HG03039 (cell line): Measurements from ENCODE around the gene EFCAB6.
"Not testable (repeated sequence)": the region's sequence is repeated elsewhere in the genome, so short reads cannot be mapped to it uniquely, and the experiment has no call there.

Experiments
- ATAC-seq: cut with Tn5 transposase; IDR thresholded peaks from one replicate; pipeline ENCODE4 v1.9.1; 2021; ENCODE audit warnings: mild to moderate bottlenecking, moderate library complexity; ENCODE audit not compliant: unreplicated experiment

Gene EFCAB6

GRCh38 chr22:43720716-43721115 lies 91.4 kb downstream of the EFCAB6 start:
- no peak for ATAC-seq

DNA sequence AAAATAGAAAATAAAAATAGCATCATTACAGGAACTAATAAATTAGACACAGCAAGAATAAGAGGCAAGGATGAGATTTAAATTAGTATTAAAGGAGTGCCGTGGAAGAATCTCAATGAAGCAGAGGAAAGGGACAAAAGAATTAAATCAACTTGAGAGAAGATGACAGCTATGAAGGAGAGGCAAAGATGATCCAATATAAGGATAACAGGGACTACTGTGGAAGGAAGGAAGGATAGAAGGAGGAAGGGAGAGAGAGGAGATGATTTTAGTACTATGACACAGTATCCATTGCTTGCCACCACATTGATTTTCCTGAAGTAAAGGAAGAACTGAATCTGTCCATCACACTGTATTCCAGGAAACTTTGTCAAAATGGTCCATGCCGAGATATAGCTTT lies 98.0 kb downstream of the EFCAB6 start:
- ATAC-seq = no peak

- ATAC-seq = no peak
Measured at GRCh38 chr22:43711681-43712080, 100.4 kb downstream of the EFCAB6 start.

DNA sequence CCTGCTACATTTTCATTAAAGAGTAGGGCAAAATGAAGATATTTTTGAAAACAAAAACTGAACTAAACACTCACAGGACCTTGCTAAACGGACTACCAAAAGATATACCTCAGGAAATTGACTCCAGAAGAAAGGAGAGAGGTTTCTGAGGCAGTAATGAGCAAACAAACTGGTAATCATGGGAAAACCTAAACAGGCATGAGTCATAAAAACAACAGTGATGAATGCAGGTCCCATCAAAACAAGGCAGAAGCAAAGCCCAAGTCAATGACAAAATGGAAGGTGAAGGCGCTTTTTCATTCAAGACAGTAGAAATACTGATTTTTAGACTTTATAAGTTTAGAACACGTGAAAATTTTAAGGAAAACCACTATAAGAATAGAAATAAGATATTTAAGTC lies 104.5 kb downstream of the EFCAB6 start:
- no peak for ATAC-seq

DNA sequence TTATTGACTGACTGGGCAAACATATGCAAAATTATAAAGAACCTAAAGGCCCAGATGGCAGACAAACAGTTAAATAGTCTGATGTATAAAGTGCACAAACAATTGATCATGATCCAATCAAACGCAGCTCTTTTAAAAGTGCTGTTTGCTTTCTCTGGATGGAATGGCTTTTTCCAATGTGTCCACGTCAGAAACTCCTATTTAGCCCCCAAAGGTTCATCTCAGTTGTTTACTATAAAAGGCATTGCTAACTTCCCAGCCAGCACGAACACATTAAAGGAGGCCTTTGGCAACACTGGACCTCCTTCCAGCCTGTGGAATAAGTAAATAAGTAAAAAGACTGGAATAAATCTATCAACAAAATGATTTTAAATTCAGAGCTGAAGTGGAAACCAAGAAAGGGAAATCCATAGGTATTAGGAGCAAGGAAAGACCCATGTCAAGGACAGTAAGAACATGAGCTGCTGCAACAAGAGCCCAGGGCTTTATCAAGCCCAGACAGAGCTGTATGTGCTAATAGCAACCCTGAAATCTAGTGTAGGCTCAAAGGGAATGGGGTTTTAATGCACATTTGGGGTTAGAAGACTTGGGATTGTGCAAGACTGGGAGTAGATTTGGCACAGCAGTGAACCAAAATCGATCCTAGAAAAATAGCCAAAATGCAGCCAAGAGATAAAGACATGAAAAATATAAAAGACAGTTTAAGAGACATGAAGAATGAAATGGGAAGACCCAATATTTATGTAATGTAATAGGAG lies 105.4 kb downstream of the EFCAB6 start:
- ATAC-seq = no peak

DNA sequence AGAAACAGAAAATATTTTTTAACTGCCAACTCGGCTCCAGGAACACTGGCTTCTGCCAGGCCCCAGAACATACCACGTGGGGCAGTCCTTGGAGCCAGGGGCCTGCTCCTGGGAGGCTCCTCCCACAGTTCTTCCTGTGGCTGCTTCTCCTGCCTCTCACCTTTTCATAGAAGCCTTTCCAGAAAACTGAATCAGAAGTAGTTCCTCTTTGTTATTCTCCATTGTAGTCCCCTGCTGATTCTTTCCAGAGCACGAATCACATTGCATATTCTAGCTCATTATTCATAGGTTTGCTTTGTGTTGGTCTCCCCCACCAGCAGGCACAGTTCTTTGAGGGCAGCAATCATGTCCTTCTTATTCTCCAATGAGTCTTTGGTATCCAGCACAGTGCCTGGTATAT lies 106.0 kb downstream of the EFCAB6 start:
- no peak for ATAC-seq

DNA sequence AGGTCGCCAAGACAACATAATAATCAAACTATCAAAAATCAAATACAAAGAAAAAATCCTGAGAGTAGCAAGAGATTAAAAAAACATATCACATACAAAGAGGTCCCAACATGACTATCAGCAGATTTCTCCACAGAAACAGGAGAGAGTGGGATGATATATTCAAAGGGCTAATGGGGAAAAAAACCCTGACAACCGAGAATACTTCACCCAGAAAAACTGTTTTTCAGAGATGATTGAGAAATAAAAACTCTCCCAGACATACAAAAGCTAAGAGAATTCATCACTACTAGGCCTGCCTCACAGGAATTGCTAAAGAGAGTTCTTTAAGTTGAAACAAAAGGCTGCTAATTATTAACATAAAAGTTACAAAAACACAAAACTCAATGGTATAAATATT lies 108.1 kb downstream of the EFCAB6 start:
- no peak for ATAC-seq

DNA sequence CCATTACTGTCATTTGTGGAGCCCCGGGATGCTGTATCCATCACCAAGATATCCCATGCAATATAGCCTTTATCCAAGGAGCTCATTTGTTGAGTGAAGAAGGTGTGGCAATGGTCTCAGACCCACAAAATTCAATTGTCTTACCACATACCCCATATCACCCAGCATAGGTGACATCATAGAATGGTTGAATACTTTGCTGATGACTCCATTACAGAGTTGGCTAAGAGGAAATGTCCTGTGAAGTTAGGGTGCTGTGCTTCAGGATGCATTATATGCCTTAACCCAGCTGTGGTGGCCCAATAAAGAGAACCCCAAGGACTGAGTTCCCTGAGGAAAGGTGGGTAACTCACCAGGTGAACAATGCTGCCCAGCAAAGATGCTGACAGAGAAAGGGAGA lies 113.7 kb downstream of the EFCAB6 start:
- no peak for ATAC-seq

DNA sequence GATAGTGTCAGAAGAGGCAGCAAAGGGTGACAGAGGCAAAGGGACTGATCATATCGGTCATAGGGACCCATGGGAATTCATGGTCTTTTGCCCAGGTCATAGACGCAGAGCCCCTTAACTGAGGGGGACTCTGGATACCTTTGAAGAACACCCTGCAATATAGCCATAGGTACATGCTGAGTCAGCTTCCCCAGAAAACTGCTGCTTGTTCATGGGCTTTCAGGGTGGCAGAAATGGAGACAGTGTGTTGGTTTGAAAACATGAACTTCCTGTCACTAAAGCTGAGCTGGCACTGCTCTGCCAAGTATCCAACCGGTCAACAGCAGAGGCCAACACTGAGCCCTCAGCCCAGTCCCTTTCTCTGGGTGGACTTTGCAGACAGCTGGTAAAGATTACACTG lies 114.2 kb downstream of the EFCAB6 start:
- no peak for ATAC-seq

DNA sequence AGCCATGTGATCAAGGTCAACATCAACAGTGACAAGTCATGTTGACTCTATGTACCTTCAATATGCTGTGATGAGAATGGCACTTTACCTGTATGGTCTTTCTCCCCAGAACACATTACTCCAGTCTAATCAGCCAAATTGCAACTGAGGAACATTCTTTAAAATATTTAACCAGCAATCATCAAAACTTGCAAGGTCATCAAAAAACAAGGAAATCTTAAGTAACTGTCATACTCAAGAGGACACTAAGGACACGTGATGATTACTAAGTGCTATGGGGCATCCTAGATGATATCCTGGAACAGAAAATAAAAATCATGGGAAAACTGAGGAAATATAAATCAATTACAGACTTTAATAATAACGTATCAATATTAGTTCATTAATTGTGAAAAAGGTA lies 118.9 kb downstream of the EFCAB6 start:
- no peak for ATAC-seq

DNA sequence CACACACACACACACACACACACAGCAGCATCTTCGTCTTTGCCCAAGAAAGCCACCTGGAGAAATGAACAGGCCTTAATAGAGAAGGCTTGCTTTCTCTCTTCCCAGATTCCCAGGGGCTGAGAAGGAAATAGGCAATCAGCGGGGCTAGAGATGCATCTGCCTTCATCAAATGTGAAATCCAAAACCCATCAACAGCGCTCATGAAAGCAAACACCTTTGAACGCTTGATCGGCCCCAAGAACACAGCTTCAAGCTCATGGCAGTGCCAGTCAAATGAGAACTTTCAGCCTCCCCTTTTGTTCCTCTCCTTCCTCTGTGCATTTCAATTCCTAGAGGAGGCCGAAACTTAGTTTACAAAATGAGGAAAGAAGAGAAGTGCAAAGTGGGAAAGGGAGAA lies 122.7 kb downstream of the EFCAB6 start:
- ATAC-seq = no peak

DNA sequence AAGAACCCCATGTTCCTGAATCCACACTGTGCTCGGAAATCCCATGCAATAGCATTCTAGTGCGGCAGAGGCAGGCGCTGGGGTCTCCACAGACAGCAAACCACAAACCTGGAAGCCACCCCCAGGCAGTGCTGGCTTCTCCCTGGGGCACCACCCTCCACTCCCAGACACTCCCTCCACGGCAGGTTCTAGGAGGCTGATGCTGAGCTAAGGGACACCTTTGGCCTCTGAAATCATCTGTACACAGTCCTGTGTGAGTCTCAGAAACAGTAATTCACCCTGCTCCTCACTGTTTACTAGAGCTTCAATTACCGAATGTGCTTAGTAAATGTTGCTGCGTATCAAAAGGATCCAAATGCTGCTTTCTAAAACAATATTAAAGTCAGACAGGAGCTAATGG lies 129.3 kb downstream of the EFCAB6 start:
- ATAC-seq = no peak

- ATAC-seq = no peak
Measured at GRCh38 chr22:43681731-43682360, 130.3 kb downstream of the EFCAB6 start.

GRCh38 chr22:43670513-43670912 lies 141.6 kb downstream of the EFCAB6 start:
- no peak for ATAC-seq

- no peak for ATAC-seq
Measured at GRCh38 chr22:43669190-43669589, 142.9 kb downstream of the EFCAB6 start.

- no peak for ATAC-seq
Measured at GRCh38 chr22:43667656-43668055, 144.4 kb downstream of the EFCAB6 start.

- no peak for ATAC-seq
Measured at GRCh38 chr22:43666457-43666856, 145.6 kb downstream of the EFCAB6 start.

- ATAC-seq = no peak
Measured at GRCh38 chr22:43658823-43659222, 153.3 kb downstream of the EFCAB6 start.

GRCh38 chr22:43656581-43656980 lies 155.5 kb downstream of the EFCAB6 start:
- not testable (repeated sequence) for ATAC-seq

DNA sequence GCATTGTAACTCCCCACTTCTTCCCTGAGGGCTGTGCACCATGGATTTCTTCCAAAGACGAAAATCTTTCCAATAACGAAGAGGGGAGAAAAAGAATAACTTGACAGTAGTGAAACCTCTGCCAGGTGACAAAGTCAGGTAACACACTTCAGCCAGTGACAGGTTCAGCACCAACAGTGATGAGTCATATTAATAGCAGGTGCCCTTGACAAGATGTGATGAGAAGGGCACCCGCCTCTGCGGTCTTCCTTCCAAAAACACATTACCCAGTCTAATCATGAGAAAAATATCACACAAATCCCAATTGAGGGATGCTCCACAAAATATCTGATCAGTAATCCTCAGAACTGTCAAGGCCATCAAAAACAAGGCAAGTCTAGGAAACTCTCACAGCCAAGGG lies 157.8 kb downstream of the EFCAB6 start:
- no peak for ATAC-seq

DNA sequence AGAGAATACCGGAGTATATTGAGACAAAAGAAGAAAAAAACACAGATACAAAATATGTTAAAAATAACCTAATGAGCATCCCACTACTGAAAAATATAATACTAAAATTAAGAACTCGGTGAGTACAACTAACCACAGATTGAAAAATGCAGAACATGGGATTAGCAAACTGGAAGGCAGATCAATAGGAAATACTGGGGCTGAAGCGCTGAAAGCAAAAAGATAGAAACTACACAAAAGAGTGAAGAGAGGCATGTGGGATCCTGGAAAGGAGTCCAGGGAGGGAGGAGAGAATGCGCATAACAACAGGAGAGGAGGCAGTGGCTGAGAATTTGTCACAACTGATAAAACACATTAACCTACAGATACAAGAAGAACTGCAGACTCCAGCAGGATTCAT lies 159.3 kb downstream of the EFCAB6 start:
- no peak for ATAC-seq

GRCh38 chr22:43643387-43643786 lies 168.7 kb downstream of the EFCAB6 start:
- ATAC-seq = no peak
